Measurements from ENCODE around the gene SANBR. TPM values are rescaled to one million over a fixed set of nuclear protein-coding genes. Genes with fewer than 3 reads are reported as not detected.

SANBR gene
- total and polyA plus RNA-seq, 2 of the 13 experiments (the other 11 are each of a cell fraction or from before 2014, with no cell fraction given): 9.8 to 20.9 TPM

GRCh38 chr2:61018318-61018755, 47.3 kb upstream of the SANBR start (continued):
- TF ChIP-seq ZNF646 (CRISPR knock-in tag; IDR thresholded peaks at IDR 0.05): no peak
- TF ChIP-seq ZFYVE20 (CRISPR knock-in tag; IDR thresholded peaks at IDR 0.05; ENCODE audit: borderline replicate concordance, low read depth): no peak
- TF ChIP-seq ZNF512B (CRISPR knock-in tag; IDR thresholded peaks at IDR 0.05; ENCODE audit: borderline replicate concordance): no peak
- TF ChIP-seq GTF3A (CRISPR knock-in tag; conservative IDR thresholded peaks at IDR 0.05): no peak
- no peak for TF ChIP-seq SRSF1 (optimal IDR thresholded peaks at IDR 0.05; ENCODE audit: low read depth, low read length)
- TF ChIP-seq ZMAT3 (CRISPR knock-in tag; conservative IDR thresholded peaks at IDR 0.05): peak; percentile 50; the same call in 1 of the 2 replicates
- TF ChIP-seq KDM4B (CRISPR knock-in tag; IDR thresholded peaks at IDR 0.05): peak; percentile 93; the same call in 1 of the 2 replicates
- no peak for TF ChIP-seq NCOA1 (CRISPR knock-in tag; IDR thresholded peaks at IDR 0.05)
- no peak for TF ChIP-seq BHLHE40 (IDR thresholded peaks at IDR 0.05; ENCODE audit: low read length)
- no peak for TF ChIP-seq ZNF10 (CRISPR knock-in tag; IDR thresholded peaks at IDR 0.05; ENCODE audit: borderline replicate concordance, low read depth)
- TF ChIP-seq TEF (CRISPR knock-in tag; IDR thresholded peaks at IDR 0.05): peak; percentile 89; the same call in 1 of the 2 replicates
- TF ChIP-seq MNT (IDR thresholded peaks at IDR 0.05): peak; percentile 29; the same call in 1 of the 2 replicates
- no peak for TF ChIP-seq ZFP62 (CRISPR knock-in tag; IDR thresholded peaks at IDR 0.05)
- peak; percentile 66 for TF ChIP-seq DBP (CRISPR knock-in tag; IDR thresholded peaks at IDR 0.05; ENCODE audit: not compliant biosample characterization)
- TF ChIP-seq YY1 (IDR thresholded peaks at IDR 0.05; ENCODE audit: insufficient read depth, insufficient replicate concordance, low read depth, low read length): no peak
- no peak for TF ChIP-seq IRF9 (CRISPR knock-in tag; IDR thresholded peaks at IDR 0.05; ENCODE audit: borderline replicate concordance)
